Neuronal stem cell (in vitro differentiated cells): Measurements from ENCODE around the gene LRPPRC.

ENCODE experiments used
- DNase-seq: peaks from one replicate; pipeline ENCODE4 v3.0.0-alpha.2; 2013; ENCODE audit warnings: low spot score
- H2AFZ ChIP-seq: one replicate; pipeline ENCODE4 v1.6.1; 2013; ENCODE audit warnings: mild to moderate bottlenecking, low read length, inconsistent platforms
- H2AK5ac ChIP-seq: 2 replicates; pipeline ENCODE4 v1.6.1; 2013; ENCODE audit warnings: low read depth, mild to moderate bottlenecking, inconsistent platforms, low read length, moderate library complexity, mixed read lengths
- H2BK120ac ChIP-seq: 2 replicates; pipeline ENCODE4 v1.6.1; 2013; ENCODE audit warnings: low read depth, mild to moderate bottlenecking, inconsistent platforms, low read length, moderate library complexity, mixed read lengths
- H2BK12ac ChIP-seq: one replicate; pipeline ENCODE4 v1.6.1; 2013; ENCODE audit warnings: low read length, inconsistent platforms
- H2BK15ac ChIP-seq: 2 replicates; pipeline ENCODE4 v1.6.1; 2013; ENCODE audit warnings: mild to moderate bottlenecking, low read length, inconsistent platforms, mixed read lengths
- H2BK5ac ChIP-seq: one replicate; pipeline ENCODE4 v1.6.1; 2013; ENCODE audit warnings: inconsistent platforms, mild to moderate bottlenecking, low read length, moderate library complexity
- H3K14ac ChIP-seq: one replicate; pipeline ENCODE4 v1.6.1; 2013; ENCODE audit warnings: low read length, inconsistent platforms
- H3K18ac ChIP-seq: 2 replicates; pipeline ENCODE4 v1.6.1; 2013; ENCODE audit warnings: low read length, inconsistent platforms
- H3K23ac ChIP-seq: 2 replicates; pipeline ENCODE4 v1.6.1; 2013; ENCODE audit warnings: low read depth, mild to moderate bottlenecking, mixed read lengths, low read length, inconsistent platforms; ENCODE audit not compliant: poor library complexity
- H3K27ac ChIP-seq: replicated peaks from 3 replicates; pipeline ENCODE4 v1.5.1; 2013; ENCODE audit warnings: low read length, inconsistent platforms
- H3K27me3 ChIP-seq, 3 experiments: 2 replicates each; pipeline ENCODE4 v1.6.1; 2013; ENCODE audit warnings: low read length in 3 of 3, mild to moderate bottlenecking in 2 of 3, inconsistent platforms in 1 of 3, low read depth in 1 of 3, mixed read lengths in 1 of 3, moderate library complexity in 1 of 3; ENCODE audit not compliant: control insufficient read depth in 3 of 3, insufficient read depth in 3 of 3
- H3K36me3 ChIP-seq, 2 donors: replicated peaks in 1 of 2; 2 replicates each; pipeline ENCODE4 v1.6.1; 2013; ENCODE audit warnings: low read length in 2 of 2; ENCODE audit not compliant: control insufficient read depth in 2 of 2, insufficient read depth in 2 of 2
- H3K4ac ChIP-seq: 2 replicates; pipeline ENCODE4 v1.6.1; 2013; ENCODE audit warnings: inconsistent platforms, mild to moderate bottlenecking, low read length, moderate library complexity
- H3K4me1 ChIP-seq, 2 donors: 1 replicate in 1 of 2; 2 replicates in 1 of 2; pipeline ENCODE4 v1.6.1; 2013; ENCODE audit warnings: low read length in 2 of 2, low read depth in 1 of 2; ENCODE audit not compliant: control insufficient read depth in 2 of 2, insufficient read depth in 1 of 2
- H3K4me2 ChIP-seq: one replicate; pipeline ENCODE4 v1.6.1; 2013; ENCODE audit warnings: mild to moderate bottlenecking, low read length, inconsistent platforms; ENCODE audit not compliant: insufficient read depth, poor library complexity, severe bottlenecking
- H3K4me3 ChIP-seq, 2 donors: 2 replicates each; pipeline ENCODE4 v1.5.1; 2013; ENCODE audit warnings: low read length in 2 of 2, mild to moderate bottlenecking in 2 of 2, inconsistent platforms in 1 of 2, moderate library complexity in 1 of 2
- H3K79me1 ChIP-seq: one replicate; pipeline ENCODE4 v1.6.1; 2013; ENCODE audit warnings: low read depth, mild to moderate bottlenecking, inconsistent platforms, low read length, moderate library complexity
- H3K9ac ChIP-seq: one replicate; pipeline ENCODE4 v1.6.1; 2013; ENCODE audit warnings: mild to moderate bottlenecking, low read depth, low read length, inconsistent platforms; ENCODE audit not compliant: poor library complexity
- H3K9me3 ChIP-seq, 2 donors: replicated peaks in 1 of 2; 2 replicates each; pipeline versions ENCODE3 to v1.6.1; 2013; ENCODE audit warnings: low read length in 2 of 2, mild to moderate bottlenecking in 2 of 2, inconsistent platforms in 1 of 2, low read depth in 1 of 2, mixed read lengths in 1 of 2, moderate library complexity in 1 of 2; ENCODE audit not compliant: control insufficient read depth in 2 of 2, insufficient read depth in 1 of 2
- H4K8ac ChIP-seq: one replicate; pipeline ENCODE4 v1.6.1; 2013; ENCODE audit warnings: low read depth, mild to moderate bottlenecking, inconsistent platforms, low read length, moderate library complexity
- H4K91ac ChIP-seq: one replicate; pipeline ENCODE4 v1.6.1; 2013; ENCODE audit warnings: low read length, low read depth, mild to moderate bottlenecking, inconsistent platforms; ENCODE audit not compliant: poor library complexity
- WGBS, 2 donors: extraction: QIAGEN DNeasy Blood & Tissue Kit; methylation state at CpG; one replicate each; pipeline ENCODE4 v1.1.7; 2013; ENCODE audit warnings: missing lambda C conversion rate in 2 of 2, mixed read lengths in 1 of 2; ENCODE audit not compliant: insufficient read length in 2 of 2, insufficient replicate concordance in 1 of 2; ENCODE audit errors: extremely low coverage in 2 of 2; 5-methylcytosine and 5-hydroxymethylcytosine counted together

Gene LRPPRC

GRCh38 chr2:43845181-43845580, 150.6 kb downstream of the LRPPRC start:
- Histone ChIP-seq H3K9ac (no peak overlapping the region), H3K9me3 (no peaks in the 10 kb centered on the region), H2BK120ac (no peak overlapping the region), H3K79me1 (no peaks in the 10 kb centered on the region), H3K4ac (no peak overlapping the region), H3K27ac (no peak overlapping the region), H2BK15ac (no peak overlapping the region), H2BK12ac (no peak overlapping the region), H3K27me3 (peaks cover 0 to 2% (median 0%) of the 10 kb centered on the region in 3 experiments), H3K36me3 (no peaks in the 10 kb centered on the region), H2AFZ (no peak overlapping the region), H3K23ac (no peak overlapping the region), H4K8ac (no peak overlapping the region), H4K91ac (no peak overlapping the region), H3K18ac (no peak overlapping the region), H2BK5ac (no peak overlapping the region), H2AK5ac (no peak overlapping the region), H3K4me2 (no peak overlapping the region), H3K4me1 (peaks cover 0 to 2% of the 10 kb centered on the region in 2 donors), H3K4me3 (no peak overlapping the region), H3K14ac (no peak overlapping the region)
- no peak for DNase-seq
- WGBS, 2 donors = no CpG with 5 or more reads among the region's 1 CpG

DNA sequence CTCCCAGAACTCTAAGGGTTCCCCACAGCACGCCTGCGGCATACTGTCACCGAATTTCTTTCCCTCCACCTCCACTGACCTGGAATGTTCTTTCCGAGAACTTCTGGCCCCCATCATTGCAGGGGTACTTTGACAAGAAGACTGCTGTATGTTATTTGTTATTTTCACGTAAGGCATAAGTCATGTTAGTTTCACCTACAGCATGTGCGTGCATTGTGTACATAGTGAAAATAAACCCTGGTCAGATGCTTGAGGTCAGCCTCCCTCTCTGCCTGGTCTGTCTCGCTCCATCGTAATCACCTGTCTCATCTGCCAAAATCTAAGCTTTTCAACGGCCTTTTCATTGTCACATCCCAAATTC, 152.9 kb downstream of the LRPPRC start:
- Histone ChIP-seq H3K79me1 (no peaks in the 10 kb centered on the region), H3K4me1 (peaks cover 0 to 9% of the 10 kb centered on the region in 2 donors), H3K23ac (no peak overlapping the region), H2BK12ac (no peak overlapping the region), H3K4ac (no peak overlapping the region), H4K91ac (no peak overlapping the region), H3K4me3 (no peak overlapping the region), H3K9me3 (no peaks in the 10 kb centered on the region), H3K27ac (no peak overlapping the region), H2BK5ac (no peak overlapping the region), H2BK15ac (no peak overlapping the region), H3K4me2 (no peak overlapping the region), H3K36me3 (no peaks in the 10 kb centered on the region), H4K8ac (no peak overlapping the region), H3K27me3 (peaks cover 0 to 2% (median 0%) of the 10 kb centered on the region in 3 experiments), H2AFZ (no peak overlapping the region), H2BK120ac (no peak overlapping the region), H3K18ac (no peak overlapping the region), H3K9ac (no peak overlapping the region), H3K14ac (no peak overlapping the region), H2AK5ac (no peak overlapping the region)
- DNase-seq = no peak
- no CpG with 5 or more reads among the region's 9 CpGs for WGBS, 2 donors

DNA sequence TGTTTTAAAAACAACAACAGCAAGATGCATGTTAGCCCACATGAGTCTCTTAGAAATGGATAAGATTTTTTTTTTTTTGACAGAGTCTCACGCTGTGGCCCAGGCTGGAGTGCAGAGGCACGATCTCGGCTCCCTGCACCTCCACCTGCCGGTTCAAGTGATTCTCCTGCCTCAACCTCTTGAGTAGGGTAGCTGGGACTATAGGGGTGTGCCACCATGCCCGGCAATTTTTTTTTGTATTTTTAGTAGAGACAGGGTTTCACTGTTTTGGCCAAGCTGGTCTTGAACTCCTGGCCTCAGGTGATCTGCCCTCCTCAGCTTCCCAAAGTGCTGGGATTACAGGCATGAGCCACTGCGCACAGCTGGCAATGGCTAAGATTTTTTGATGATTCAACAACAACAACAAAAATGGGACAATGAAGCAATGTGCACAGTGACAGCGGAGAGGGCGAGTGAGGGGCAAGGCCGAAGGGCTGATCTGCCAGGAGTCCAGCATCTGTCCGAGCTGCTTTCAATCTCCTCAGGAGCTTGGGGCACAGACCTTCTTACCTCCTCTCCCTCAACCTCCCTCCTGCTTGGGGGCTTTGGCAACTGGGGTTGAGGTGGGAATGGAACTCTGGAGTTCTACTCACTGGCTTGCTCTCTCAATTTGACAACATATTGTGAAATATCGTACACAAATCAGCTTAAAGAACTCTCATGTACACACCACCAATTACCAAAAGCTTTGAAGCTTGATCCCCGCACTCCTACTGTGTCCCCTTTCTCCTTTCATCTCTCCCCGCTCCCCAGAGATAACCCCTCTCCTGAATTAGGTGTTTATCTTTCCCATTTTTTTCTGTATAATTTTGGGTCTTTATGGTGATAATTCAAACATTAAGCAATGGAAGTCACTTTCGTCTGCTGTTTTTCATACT, 153.6 kb downstream of the LRPPRC start:
- Histone ChIP-seq H3K9me3 (no peaks in the 10 kb centered on the region), H3K27me3 (peaks cover 0 to 2% (median 0%) of the 10 kb centered on the region in 3 experiments)

GRCh38 chr2:43840965-43841364, 154.8 kb downstream of the LRPPRC start:
- Histone ChIP-seq H3K4ac (no peak overlapping the region), H3K79me1 (no peaks in the 10 kb centered on the region), H3K23ac (no peak overlapping the region), H4K91ac (no peak overlapping the region), H3K14ac (no peak overlapping the region), H2BK5ac (no peak overlapping the region), H4K8ac (no peak overlapping the region), H2AFZ (peak overlapping the region; percentile 81), H2BK120ac (no peak overlapping the region), H2AK5ac (no peak overlapping the region), H2BK15ac (no peak overlapping the region), H3K36me3 (no peaks in the 10 kb centered on the region), H3K4me2 (no peak overlapping the region), H3K27ac (no peak overlapping the region), H2BK12ac (no peak overlapping the region), H3K4me1 (peaks cover 0 to 9% of the 10 kb centered on the region in 2 donors), H3K9me3 (no peaks in the 10 kb centered on the region), H3K18ac (no peak overlapping the region), H3K4me3 (no peak overlapping the region), H3K27me3 (peaks cover 0 to 2% (median 0%) of the 10 kb centered on the region in 3 experiments), H3K9ac (no peak overlapping the region)
- WGBS, 2 donors = no CpG with 5 or more reads among the region's 5 CpGs
- no peak for DNase-seq

More for the DNA sequence above, 153.6 kb downstream of the LRPPRC start:
- no peak overlapping the region for H3K18ac ChIP-seq
- H3K36me3 ChIP-seq = no peaks in the 10 kb centered on the region
- H2AK5ac ChIP-seq = no peak overlapping the region
- no peak overlapping the region for H3K14ac ChIP-seq
- no peak overlapping the region for H2AFZ ChIP-seq
- no peak overlapping the region for H3K23ac ChIP-seq
- H3K4me1 ChIP-seq = peaks cover 0 to 9% of the 10 kb centered on the region in 2 donors
- H4K91ac ChIP-seq = no peak overlapping the region
- H3K4ac ChIP-seq = no peak overlapping the region
- H2BK120ac ChIP-seq = no peak overlapping the region
- no peak overlapping the region for H3K4me3 ChIP-seq
- H4K8ac ChIP-seq = no peak overlapping the region
- no CpG with 5 or more reads among the region's 14 CpGs for WGBS, 2 donors
- H3K79me1 ChIP-seq = no peaks in the 10 kb centered on the region
- H2BK5ac ChIP-seq = no peak overlapping the region
- H2BK12ac ChIP-seq = no peak overlapping the region
- no peak for DNase-seq
- H2BK15ac ChIP-seq = no peak overlapping the region
- H3K4me2 ChIP-seq = no peak overlapping the region
- H3K9ac ChIP-seq = no peak overlapping the region
- H3K27ac ChIP-seq = no peak overlapping the region
